ENCODE results near the gene FAM229A. TPM values are rescaled to one million over a fixed set of nuclear protein-coding genes. Genes with fewer than 3 reads are reported as not detected.

The FAM229A gene
- total RNA-seq, 1 donor from 2014 or later = 4.5 TPM

- Mint-ChIP-seq H3K4me3 (ENCODE audit: unreplicated experiment) (no peak overlapping the region), H3K27me3 (ENCODE audit: low read depth) (no peaks in the 10 kb centered on the region), H3K27ac (ENCODE audit: unreplicated experiment) (no peak overlapping the region), H3K36me3 (ENCODE audit: low read depth) (peaks cover 21% of the 10 kb centered on the region), H3K9me3 (ENCODE audit: low read depth) (no peaks in the 10 kb centered on the region), H3K4me1 (ENCODE audit: low read depth) (peaks cover 21% of the 10 kb centered on the region)
- no peak for DNase-seq (ENCODE audit: low spot score)
- TF ChIP-seq CTCF (IDR thresholded peaks at IDR 0.05) = no peak
Observed at GRCh38 chr1:32363713-32364112, 1.4 kb upstream of the FAM229A start.

- Mint-ChIP-seq H3K4me3 (ENCODE audit: unreplicated experiment) (peak overlapping the region; percentile 63), H3K36me3 (ENCODE audit: low read depth) (peaks cover 12% of the 10 kb centered on the region), H3K4me1 (ENCODE audit: low read depth) (peaks cover 21% of the 10 kb centered on the region), H3K27ac (ENCODE audit: unreplicated experiment) (no peak overlapping the region), H3K27me3 (ENCODE audit: low read depth) (no peaks in the 10 kb centered on the region), H3K9me3 (ENCODE audit: low read depth) (no peaks in the 10 kb centered on the region)
- TF ChIP-seq CTCF (IDR thresholded peaks at IDR 0.05) = peak; percentile 74
- DNase-seq (ENCODE audit: low spot score) = no peak
Observed at GRCh38 chr1:32361674-32362473, 411 bp downstream of the FAM229A start.

GRCh38 chr1:32361308-32361673, 994 bp downstream of the FAM229A start:
- no peak for DNase-seq (ENCODE audit: low spot score)
- Mint-ChIP-seq H3K4me3 (ENCODE audit: unreplicated experiment) (no peak overlapping the region), H3K36me3 (ENCODE audit: low read depth) (peaks cover 11% of the 10 kb centered on the region), H3K9me3 (ENCODE audit: low read depth) (no peaks in the 10 kb centered on the region), H3K4me1 (ENCODE audit: low read depth) (peaks cover 21% of the 10 kb centered on the region), H3K27me3 (ENCODE audit: low read depth) (no peaks in the 10 kb centered on the region), H3K27ac (ENCODE audit: unreplicated experiment) (no peak overlapping the region)
- TF ChIP-seq CTCF (IDR thresholded peaks at IDR 0.05) = no peak

- Mint-ChIP-seq H3K27me3 (ENCODE audit: low read depth) (no peaks in the 10 kb centered on the region), H3K36me3 (ENCODE audit: low read depth) (peaks cover 14% of the 10 kb centered on the region), H3K9me3 (ENCODE audit: low read depth) (no peaks in the 10 kb centered on the region), H3K27ac (ENCODE audit: unreplicated experiment) (no peak overlapping the region), H3K4me3 (ENCODE audit: unreplicated experiment) (no peak overlapping the region), H3K4me1 (ENCODE audit: low read depth) (peaks cover 25% of the 10 kb centered on the region)
- no peak for TF ChIP-seq CTCF (IDR thresholded peaks at IDR 0.05)
- DNase-seq (ENCODE audit: low spot score) = no peak
Observed at GRCh38 chr1:32358435-32358834, 3.9 kb downstream of the FAM229A start.

- Mint-ChIP-seq H3K36me3 (ENCODE audit: low read depth) (peaks cover 12% of the 10 kb centered on the region), H3K9me3 (ENCODE audit: low read depth) (no peaks in the 10 kb centered on the region), H3K27ac (ENCODE audit: unreplicated experiment) (no peak overlapping the region), H3K4me3 (ENCODE audit: unreplicated experiment) (no peak overlapping the region), H3K27me3 (ENCODE audit: low read depth) (no peaks in the 10 kb centered on the region), H3K4me1 (ENCODE audit: low read depth) (peaks cover 26% of the 10 kb centered on the region)
- no peak for TF ChIP-seq CTCF (IDR thresholded peaks at IDR 0.05)
- DNase-seq (ENCODE audit: low spot score) = no peak
Observed at GRCh38 chr1:32357614-32358013, 4.7 kb downstream of the FAM229A start.
